Fibroblast of lung (primary cell): ENCODE measurements around the gene DAZAP2.

ENCODE experiments used
- CTCF ChIP-seq, 2 donors: IDR thresholded peaks in 1 of 2; conservative IDR thresholded peaks in 1 of 2; 1 replicate in 1 of 2; 2 replicates in 1 of 2; pipeline ENCODE4 v1.5.1; 2011 to 2012; ENCODE audit warnings: low read length in 2 of 2, control low read depth in 1 of 2, inconsistent platforms in 1 of 2, low read depth in 1 of 2, mild to moderate bottlenecking in 1 of 2
- EZH2 ChIP-seq: IDR thresholded peaks from 2 replicates; pipeline ENCODE4 v1.5.1; 2012; ENCODE audit warnings: low read length, control low read depth, mild to moderate bottlenecking; ENCODE audit errors: missing control alignments

- no peak for TF ChIP-seq EZH2
- no peak for TF ChIP-seq CTCF (conservative IDR thresholded peaks at IDR 0.05 in 1 of 2, IDR thresholded peaks at IDR 0.05 in 1 of 2; ENCODE audit: low read depth in 1 of 2, low read length in 2 of 2)
Measured at GRCh38 chr12:51238037-51238509, 553 bp upstream of the DAZAP2 start.
